Activated T-cell treated with anti-CD3 and anti-CD28 coated beads, Interleukin-2, amount 50 U/mL, for 72 hours (primary cell): ENCODE results near the gene LILRA2. TPM values are rescaled to one million over a fixed set of nuclear protein-coding genes. Genes with fewer than 3 reads are reported as not detected.
A peak's percentile ranks its signal among the peaks of the same experiment; 100 is the strongest.
"Not testable (repeated sequence)": the region's sequence is repeated elsewhere in the genome, so short reads cannot be mapped to it uniquely, and the experiment has no call there.

Experiments
- ATAC-seq, 2 donors: fragments of 150-1000 bp; cut with Tn5 transposase; replicated peaks in 1 of 2; 2 replicates each; pipeline ENCODE4 v1.10.0; 2021; ENCODE audit warnings: moderate library complexity in 2 of 2, mild to moderate bottlenecking in 1 of 2
- DNase-seq, 2 donors: peaks; one replicate each; pipeline ENCODE4 v3.0.0; 2021 to 2022; ENCODE audit warnings: mixed read lengths in 1 of 2
- H3K27ac Mint-ChIP-seq: one replicate; pipeline ENCODE4 v1.8.0; 2022; ENCODE audit warnings: mild to moderate bottlenecking, moderate library complexity, mixed read lengths
- H3K27me3 Mint-ChIP-seq: one replicate; pipeline ENCODE4 v1.8.0; 2022; ENCODE audit warnings: low read depth, mixed read lengths
- H3K36me3 Mint-ChIP-seq, 2 donors: one replicate each; pipeline ENCODE4 v1.8.0; 2022; ENCODE audit warnings: mixed read lengths in 2 of 2, mild to moderate bottlenecking in 1 of 2; ENCODE audit not compliant: insufficient read depth in 2 of 2
- H3K4me1 Mint-ChIP-seq: one replicate; pipeline ENCODE4 v1.8.0; 2022; ENCODE audit warnings: low read depth, mixed read lengths
- H3K4me3 Mint-ChIP-seq, 2 donors: one replicate each; pipeline ENCODE4 v1.8.0; 2022; ENCODE audit warnings: mild to moderate bottlenecking in 2 of 2, mixed read lengths in 2 of 2, moderate library complexity in 2 of 2
- H3K9me3 Mint-ChIP-seq, 2 donors: one replicate each; pipeline ENCODE4 v1.8.0; 2022; ENCODE audit warnings: mixed read lengths in 2 of 2
- total RNA-seq, 2 donors: library from RNA; stranded (reverse); gene quantifications; one replicate each; pipeline ENCODE4 v1.2.3, GENCODE V29; 2022

LILRA2 gene
- total RNA-seq, 2 donors from 2014 or later: not detected

DNA sequence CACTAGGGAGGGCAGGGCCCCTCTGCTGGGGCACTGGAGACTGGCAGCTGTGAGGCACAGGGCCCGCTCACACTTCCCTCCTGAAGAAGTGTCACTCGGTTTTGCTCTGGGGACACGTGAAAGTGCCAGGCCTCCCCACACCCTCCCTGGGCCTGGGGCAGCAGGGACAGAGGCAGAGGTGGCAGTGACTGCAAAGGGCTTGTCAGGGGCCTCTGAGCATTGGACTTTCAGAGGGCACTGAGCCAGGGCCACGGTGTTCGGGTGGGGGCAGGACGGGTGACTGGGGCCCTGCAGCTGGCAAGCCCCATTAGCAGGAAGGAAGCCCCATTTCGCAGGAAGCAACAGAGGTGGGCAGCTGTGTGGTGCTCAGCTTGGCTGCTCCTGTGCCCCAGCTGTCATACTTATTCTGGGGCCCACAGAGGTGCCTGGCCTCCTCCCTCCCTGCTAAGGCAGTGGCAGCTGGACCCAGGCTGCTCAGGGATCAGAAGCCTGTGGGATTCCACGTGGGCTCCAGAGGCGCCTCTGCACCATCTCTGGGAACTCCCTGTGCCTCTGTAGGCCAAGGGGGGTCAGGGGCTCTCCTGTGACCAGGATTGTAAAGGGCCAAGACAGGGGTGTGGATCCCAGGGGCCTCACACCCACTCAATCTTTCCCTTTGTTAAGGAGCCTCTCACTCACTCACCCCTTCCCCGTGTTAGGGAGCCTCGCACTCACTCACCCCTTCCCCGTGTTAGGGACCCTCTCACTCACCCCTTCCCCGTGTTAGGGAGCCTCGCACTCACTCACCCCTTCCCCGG lies 51.5 kb downstream of the LILRA2 start:
- H3K9me3 Mint-ChIP-seq, DNase-seq, H3K27ac Mint-ChIP-seq, H3K36me3 Mint-ChIP-seq, H3K4me1 Mint-ChIP-seq, H3K4me3 Mint-ChIP-seq: not testable (repeated sequence)
- peak in 1 of 2 donors; percentile 53 for ATAC-seq
- peaks cover 34% of the 10 kb centered on the region for H3K27me3 Mint-ChIP-seq

DNA sequence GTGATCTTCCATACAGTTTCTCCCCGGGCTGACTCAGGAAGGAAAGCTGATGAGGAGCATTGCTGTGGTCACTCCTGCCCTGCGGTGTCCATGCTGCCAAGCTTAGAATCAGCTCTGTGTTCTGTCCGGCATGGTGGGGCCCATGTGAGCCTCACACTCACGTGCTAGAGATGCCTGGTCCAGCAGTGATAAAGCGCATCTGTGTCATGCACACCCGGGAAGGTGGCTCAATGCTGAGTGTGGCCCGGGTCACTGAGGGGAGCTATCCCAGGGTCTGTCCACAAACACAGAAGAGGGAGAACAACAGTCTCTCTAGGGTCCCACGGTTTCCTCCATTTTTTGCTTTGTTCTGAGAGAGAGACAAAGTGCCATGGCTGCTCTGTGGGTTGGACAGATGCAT lies 53.2 kb downstream of the LILRA2 start:
- Mint-ChIP-seq H3K27ac (peak overlapping the region; percentile 61), H3K4me1 (no peaks in the 10 kb centered on the region), H3K27me3 (peaks cover 37% of the 10 kb centered on the region), H3K9me3 (peaks cover 0 to 2% of the 10 kb centered on the region in 2 donors), H3K36me3 (no peaks in the 10 kb centered on the region), H3K4me3 (no peak overlapping the region)
- no peak for ATAC-seq
- DNase-seq: no peak

DNA sequence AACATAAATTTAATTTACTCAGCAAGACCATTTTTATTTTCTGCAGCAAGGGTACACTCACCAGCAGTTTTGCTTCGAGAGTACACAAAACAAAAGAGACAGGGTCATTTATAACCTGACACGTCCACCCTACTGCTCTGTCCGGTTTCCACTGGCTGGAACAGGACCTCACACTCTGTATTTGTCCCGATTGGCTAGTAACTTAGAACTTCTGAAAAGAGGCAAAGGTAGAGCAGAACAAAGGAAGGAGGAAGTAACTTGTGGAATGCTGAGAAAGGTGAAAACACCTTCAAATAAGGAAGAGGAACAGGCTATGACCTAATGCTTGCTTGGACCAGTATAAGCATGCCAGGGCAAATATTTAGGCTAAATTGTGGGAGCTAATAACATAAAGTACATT lies 54.3 kb downstream of the LILRA2 start:
- H3K27ac Mint-ChIP-seq, DNase-seq, H3K9me3 Mint-ChIP-seq, ATAC-seq, H3K36me3 Mint-ChIP-seq, H3K4me3 Mint-ChIP-seq, H3K4me1 Mint-ChIP-seq: not testable (repeated sequence)
- H3K27me3 Mint-ChIP-seq: peaks cover 35% of the 10 kb centered on the region

DNA sequence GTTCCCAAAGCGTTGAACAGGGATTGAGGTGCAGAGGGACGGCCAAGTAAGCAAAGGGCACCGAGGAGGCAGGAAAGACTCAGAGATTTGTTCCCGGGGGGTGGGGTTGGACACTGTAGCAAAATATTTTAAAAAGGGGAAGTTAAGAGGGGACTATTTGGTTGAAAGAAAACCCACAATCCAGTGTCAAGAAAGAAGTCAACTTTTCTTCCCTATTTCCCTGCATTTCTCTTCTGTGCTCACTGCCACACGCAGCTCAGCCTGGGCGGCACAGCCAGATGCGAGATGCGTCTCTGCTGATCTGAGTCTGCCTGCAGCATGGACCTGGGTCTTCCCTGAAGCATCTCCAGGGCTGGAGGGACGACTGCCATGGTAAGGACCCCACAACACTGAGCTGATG lies 56.7 kb downstream of the LILRA2 start, which contains the start of gene LILRB1:
TSS of gene LILRB1 (plus strand) at position 223 of the 400 bp plus-strand sequence. CDS start 590 bp downstream, outside the sequence.
- H3K4me1 Mint-ChIP-seq, ATAC-seq, H3K36me3 Mint-ChIP-seq, H3K4me3 Mint-ChIP-seq, DNase-seq, H3K27ac Mint-ChIP-seq, H3K9me3 Mint-ChIP-seq: not testable (repeated sequence)
- H3K27me3 Mint-ChIP-seq: peaks cover 25% of the 10 kb centered on the region

- DNase-seq (no peak), ATAC-seq (no peak)
- H3K4me1 Mint-ChIP-seq: no peaks in the 10 kb centered on the region
- peaks cover 23% of the 10 kb centered on the region for H3K27me3 Mint-ChIP-seq
- H3K4me3 Mint-ChIP-seq: no peak overlapping the region
- H3K36me3 Mint-ChIP-seq: no peaks in the 10 kb centered on the region
- H3K27ac Mint-ChIP-seq: no peak overlapping the region
- peaks cover 0 to 2% of the 10 kb centered on the region in 2 donors for H3K9me3 Mint-ChIP-seq
Observed at GRCh38 chr19:54630782-54631181, 57.2 kb downstream of the LILRA2 start.

DNA sequence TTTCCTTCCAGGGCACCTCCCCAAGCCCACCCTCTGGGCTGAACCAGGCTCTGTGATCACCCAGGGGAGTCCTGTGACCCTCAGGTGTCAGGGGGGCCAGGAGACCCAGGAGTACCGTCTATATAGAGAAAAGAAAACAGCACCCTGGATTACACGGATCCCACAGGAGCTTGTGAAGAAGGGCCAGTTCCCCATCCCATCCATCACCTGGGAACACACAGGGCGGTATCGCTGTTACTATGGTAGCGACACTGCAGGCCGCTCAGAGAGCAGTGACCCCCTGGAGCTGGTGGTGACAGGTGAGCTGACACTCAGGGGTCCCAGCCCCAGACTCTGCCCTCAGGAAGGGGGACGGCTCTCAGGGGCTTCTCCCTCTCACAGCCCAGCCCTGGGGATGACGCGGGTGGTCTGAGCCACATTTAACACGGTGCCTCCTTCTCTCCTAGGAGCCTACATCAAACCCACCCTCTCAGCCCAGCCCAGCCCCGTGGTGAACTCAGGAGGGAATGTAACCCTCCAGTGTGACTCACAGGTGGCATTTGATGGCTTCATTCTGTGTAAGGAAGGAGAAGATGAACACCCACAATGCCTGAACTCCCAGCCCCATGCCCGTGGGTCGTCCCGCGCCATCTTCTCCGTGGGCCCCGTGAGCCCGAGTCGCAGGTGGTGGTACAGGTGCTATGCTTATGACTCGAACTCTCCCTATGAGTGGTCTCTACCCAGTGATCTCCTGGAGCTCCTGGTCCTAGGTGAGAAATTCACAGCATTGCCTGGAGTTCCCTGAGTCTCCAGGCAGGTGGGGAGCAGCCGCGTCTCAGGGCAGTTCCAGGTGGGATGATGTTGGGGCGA lies 58.1 kb downstream of the LILRA2 start:
- ATAC-seq, H3K27ac Mint-ChIP-seq, H3K9me3 Mint-ChIP-seq, H3K4me3 Mint-ChIP-seq, H3K4me1 Mint-ChIP-seq, DNase-seq, H3K36me3 Mint-ChIP-seq: not testable (repeated sequence)
- peaks cover 19% of the 10 kb centered on the region for H3K27me3 Mint-ChIP-seq

DNA sequence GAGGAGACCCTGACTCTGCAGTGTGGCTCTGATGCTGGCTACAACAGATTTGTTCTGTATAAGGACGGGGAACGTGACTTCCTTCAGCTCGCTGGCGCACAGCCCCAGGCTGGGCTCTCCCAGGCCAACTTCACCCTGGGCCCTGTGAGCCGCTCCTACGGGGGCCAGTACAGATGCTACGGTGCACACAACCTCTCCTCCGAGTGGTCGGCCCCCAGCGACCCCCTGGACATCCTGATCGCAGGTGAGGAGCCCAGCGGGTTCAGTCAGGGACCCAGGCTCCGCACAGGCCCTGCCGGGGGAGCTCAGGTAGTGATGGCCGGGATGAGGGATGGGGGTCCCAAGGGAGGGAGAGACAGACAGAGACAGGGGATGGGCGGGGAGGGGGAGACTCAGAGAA lies 58.9 kb downstream of the LILRA2 start:
- H3K36me3 Mint-ChIP-seq, ATAC-seq, DNase-seq, H3K27ac Mint-ChIP-seq, H3K4me3 Mint-ChIP-seq, H3K4me1 Mint-ChIP-seq, H3K9me3 Mint-ChIP-seq: not testable (repeated sequence)
- H3K27me3 Mint-ChIP-seq: peaks cover 22% of the 10 kb centered on the region

DNA sequence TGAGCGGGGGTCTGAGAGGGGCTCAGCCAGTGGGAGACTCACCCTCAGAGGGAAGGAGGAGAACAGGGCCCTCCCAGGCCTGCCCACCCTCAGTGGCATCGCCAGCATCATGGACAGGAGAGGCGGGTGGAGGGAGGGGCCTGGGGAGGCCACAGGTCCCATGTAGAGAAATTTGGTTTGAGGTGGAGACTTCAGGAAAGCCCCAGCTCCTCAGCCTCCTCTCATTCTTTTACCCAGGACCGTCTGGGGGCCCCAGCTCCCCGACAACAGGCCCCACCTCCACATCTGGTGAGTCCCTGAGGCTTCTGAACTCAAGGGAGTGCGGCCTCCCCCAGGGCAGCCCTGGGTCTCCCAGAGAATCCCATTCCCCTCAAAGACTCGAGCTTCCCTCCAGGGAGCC lies 59.8 kb downstream of the LILRA2 start:
- DNase-seq (no peak), ATAC-seq (no peak)
- Mint-ChIP-seq H3K36me3 (no peaks in the 10 kb centered on the region), H3K27me3 (peaks cover 22% of the 10 kb centered on the region), H3K9me3 (no peaks in the 10 kb centered on the region), H3K27ac (no peak overlapping the region), H3K4me1 (no peaks in the 10 kb centered on the region), H3K4me3 (no peak overlapping the region)

- not testable (repeated sequence) for H3K4me3 Mint-ChIP-seq
Observed at GRCh38 chr19:54636081-54636480, 62.5 kb downstream of the LILRA2 start.

DNA sequence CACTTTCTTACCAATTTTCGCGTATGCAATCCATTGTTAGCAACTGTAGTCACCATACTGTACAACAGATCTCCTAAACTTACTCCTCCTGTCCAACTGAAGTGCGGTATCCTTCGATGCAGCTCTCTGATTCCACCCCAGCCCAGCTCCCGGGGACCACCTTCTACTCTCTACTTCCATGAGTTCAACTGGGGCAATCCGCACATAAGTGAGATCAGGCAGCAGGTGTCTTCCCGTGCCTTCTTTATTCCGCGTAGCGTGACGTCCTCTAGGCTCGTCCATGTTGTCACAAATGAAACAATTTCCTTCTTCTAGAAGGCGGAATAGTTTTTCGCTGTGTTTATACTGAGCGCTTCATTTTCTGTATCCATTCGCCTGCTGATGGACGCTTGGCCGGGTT lies 65.1 kb downstream of the LILRA2 start:
- H3K36me3 Mint-ChIP-seq: no peaks in the 10 kb centered on the region
- no peak for ATAC-seq
- no peaks in the 10 kb centered on the region for H3K4me1 Mint-ChIP-seq
- no peak overlapping the region for H3K27ac Mint-ChIP-seq
- peaks cover 24% of the 10 kb centered on the region for H3K27me3 Mint-ChIP-seq
- no peak for DNase-seq
- no peak overlapping the region for H3K4me3 Mint-ChIP-seq
- no peaks in the 10 kb centered on the region for H3K9me3 Mint-ChIP-seq

More at GRCh38 chr19:54636081-54636480, 62.5 kb downstream of the LILRA2 start:
- H3K27ac Mint-ChIP-seq, DNase-seq, ATAC-seq, H3K9me3 Mint-ChIP-seq, H3K36me3 Mint-ChIP-seq, H3K4me1 Mint-ChIP-seq: not testable (repeated sequence)
- peaks cover 15% of the 10 kb centered on the region for H3K27me3 Mint-ChIP-seq

Other genes with a start within 250 kb of the LILRA2 start
- gene LILRA4, start 234.6 kb upstream of the LILRA2 start, total RNA-seq: not detected
- gene LAIR1, start 208.9 kb upstream of the LILRA2 start, total RNA-seq: 1 to 10 TPM; 3.5 to 8.3 TPM
- under 1 TPM; 0.32 to 0.41 TPM for gene TTYH1, start 158.3 kb upstream of the LILRA2 start, total RNA-seq
- gene LENG8, start 124.6 kb upstream of the LILRA2 start, total RNA-seq: 100 to 1,000 TPM; 221 to 283 TPM
- 1 to 10 TPM; 3.1 to 5.8 TPM for gene LENG9, start 110.0 kb upstream of the LILRA2 start, total RNA-seq
- under 1 TPM in 1 of 2 donors, not detected in 1; 0.30 TPM for gene CDC42EP5, start 100.5 kb upstream of the LILRA2 start, total RNA-seq
- gene LAIR2, start 71.0 kb upstream of the LILRA2 start, total RNA-seq: 10 to 100 TPM in 1 of 2 donors, under 1 TPM in 1; 0.83 to 14.2 TPM
- gene LILRA1, start 19.8 kb downstream of the LILRA2 start, total RNA-seq: not detected
- gene LILRB1, start 56.7 kb downstream of the LILRA2 start, total RNA-seq: 1 to 10 TPM in 1 of 2 donors, under 1 TPM in 1; 0.38 to 3.6 TPM
- gene LILRB4, start 89.2 kb downstream of the LILRA2 start, total RNA-seq: not detected
- gene KIR3DL3, start 150.7 kb downstream of the LILRA2 start, total RNA-seq: not detected
- gene KIR2DL3, start 164.7 kb downstream of the LILRA2 start, total RNA-seq: not detected
- gene KIR2DL1, start 196.0 kb downstream of the LILRA2 start, total RNA-seq: under 1 TPM in 1 of 2 donors, not detected in 1; 0.24 TPM
- gene KIR2DL4, start 229.8 kb downstream of the LILRA2 start, total RNA-seq: under 1 TPM; 0.60 to 0.63 TPM
- gene KIR3DL1, start 242.7 kb downstream of the LILRA2 start, total RNA-seq: under 1 TPM in 1 of 2 donors, not detected in 1; 0.21 TPM